NCI-H2107 treated with DMSO at 0.1 percent for 48 hours (cell line): ENCODE measurements around the gene SH3PXD2A.

Experiments
- DNase-seq: peaks from one replicate; lab custom pipeline; 2025; ENCODE audit not compliant: unreplicated experiment; lab: John Stamatoyannopoulos, UW

Gene SH3PXD2A

GRCh38 chr10:103552856-103553742, 302.3 kb downstream of the SH3PXD2A start:
- DNase-seq: no peak

- no peak for DNase-seq
These were observed 303.5 kb downstream of the SH3PXD2A start for GRCh38 chr10:103551619-103552602.

GRCh38 chr10:103550229-103550628, 305.1 kb downstream of the SH3PXD2A start:
- no peak for DNase-seq

GRCh38 chr10:103549349-103549685, 306.1 kb downstream of the SH3PXD2A start:
- no peak for DNase-seq

GRCh38 chr10:103548581-103549348, 306.6 kb downstream of the SH3PXD2A start:
- peak; percentile 74 for DNase-seq

- DNase-seq: no peak
These were observed 307.4 kb downstream of the SH3PXD2A start for GRCh38 chr10:103548006-103548405.

GRCh38 chr10:103547391-103547946, 307.9 kb downstream of the SH3PXD2A start:
- no peak for DNase-seq

GRCh38 chr10:103546401-103546800, 309.0 kb downstream of the SH3PXD2A start:
- no peak for DNase-seq

- no peak for DNase-seq
These were observed 309.6 kb downstream of the SH3PXD2A start for GRCh38 chr10:103545771-103546281.

- no peak for DNase-seq
These were observed 310.0 kb downstream of the SH3PXD2A start for GRCh38 chr10:103545366-103545765.

GRCh38 chr10:103544657-103545310, 310.6 kb downstream of the SH3PXD2A start:
- DNase-seq: no peak
